ENCODE measurements around the gene BICC1.

DNA sequence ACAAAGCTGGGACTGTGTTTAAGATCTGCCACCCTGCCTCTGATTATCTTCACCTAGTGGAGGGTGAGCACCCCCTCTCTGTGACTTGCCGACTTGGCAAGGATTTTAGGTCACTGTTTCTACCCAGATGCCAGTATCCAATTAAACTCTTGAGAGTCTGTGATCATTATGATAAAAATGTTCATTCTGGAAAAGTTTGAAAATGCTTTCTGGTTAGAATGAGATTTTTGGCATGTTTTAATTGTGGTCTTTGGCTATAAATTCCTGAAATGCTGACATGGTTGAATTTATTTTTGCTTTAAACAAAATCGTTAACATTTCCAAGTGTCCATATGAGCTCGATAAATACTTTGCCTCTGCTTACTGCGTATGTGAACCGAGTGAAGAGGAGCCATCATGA is 221.4 kb downstream of the BICC1 start:
- TF ChIP-seq, protein P1, sequence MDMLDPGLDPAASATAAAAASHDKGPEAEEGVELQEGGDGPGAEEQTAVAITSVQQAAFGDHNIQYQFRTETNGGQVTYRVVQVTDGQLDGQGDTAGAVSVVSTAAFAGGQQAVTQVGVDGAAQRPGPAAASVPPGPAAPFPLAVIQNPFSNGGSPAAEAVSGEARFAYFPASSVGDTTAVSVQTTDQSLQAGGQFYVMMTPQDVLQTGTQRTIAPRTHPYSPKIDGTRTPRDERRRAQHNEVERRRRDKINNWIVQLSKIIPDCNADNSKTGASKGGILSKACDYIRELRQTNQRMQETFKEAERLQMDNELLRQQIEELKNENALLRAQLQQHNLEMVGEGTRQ (IDR thresholded peaks at IDR 0.05; ENCODE audit: low read depth, low read length) = no peak
- TF ChIP-seq, protein P2, sequence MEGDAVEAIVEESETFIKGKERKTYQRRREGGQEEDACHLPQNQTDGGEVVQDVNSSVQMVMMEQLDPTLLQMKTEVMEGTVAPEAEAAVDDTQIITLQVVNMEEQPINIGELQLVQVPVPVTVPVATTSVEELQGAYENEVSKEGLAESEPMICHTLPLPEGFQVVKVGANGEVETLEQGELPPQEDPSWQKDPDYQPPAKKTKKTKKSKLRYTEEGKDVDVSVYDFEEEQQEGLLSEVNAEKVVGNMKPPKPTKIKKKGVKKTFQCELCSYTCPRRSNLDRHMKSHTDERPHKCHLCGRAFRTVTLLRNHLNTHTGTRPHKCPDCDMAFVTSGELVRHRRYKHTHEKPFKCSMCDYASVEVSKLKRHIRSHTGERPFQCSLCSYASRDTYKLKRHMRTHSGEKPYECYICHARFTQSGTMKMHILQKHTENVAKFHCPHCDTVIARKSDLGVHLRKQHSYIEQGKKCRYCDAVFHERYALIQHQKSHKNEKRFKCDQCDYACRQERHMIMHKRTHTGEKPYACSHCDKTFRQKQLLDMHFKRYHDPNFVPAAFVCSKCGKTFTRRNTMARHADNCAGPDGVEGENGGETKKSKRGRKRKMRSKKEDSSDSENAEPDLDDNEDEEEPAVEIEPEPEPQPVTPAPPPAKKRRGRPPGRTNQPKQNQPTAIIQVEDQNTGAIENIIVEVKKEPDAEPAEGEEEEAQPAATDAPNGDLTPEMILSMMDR (conservative IDR thresholded peaks at IDR 0.05; ENCODE audit: low read depth, low read length) = no peak
- TF ChIP-seq MXI1 (IDR thresholded peaks at IDR 0.05; ENCODE audit: borderline replicate concordance, low read depth, low read length) (no peak), SMC3 (IDR thresholded peaks at IDR 0.05; ENCODE audit: low read depth, low read length) (no peak), POLR2A (IDR thresholded peaks at IDR 0.05; ENCODE audit: low read depth, low read length) (no peak), RAD21 (IDR thresholded peaks at IDR 0.05; ENCODE audit: low read length) (no peak), MAFK (IDR thresholded peaks at IDR 0.05; ENCODE audit: low read depth, low read length) (peak; percentile 86), MAZ (IDR thresholded peaks at IDR 0.05; ENCODE audit: borderline replicate concordance, low read depth, low read length) (no peak), RFX5 (IDR thresholded peaks at IDR 0.05; ENCODE audit: low read depth, low read length) (no peak), BHLHE40 (IDR thresholded peaks at IDR 0.05; ENCODE audit: low read depth, low read length) (no peak), RCOR1 (IDR thresholded peaks at IDR 0.05; ENCODE audit: insufficient replicate concordance, low read length) (no peak), NFE2L2 (IDR thresholded peaks at IDR 0.05; ENCODE audit: low read depth, low read length) (no peak), CEBPB (IDR thresholded peaks at IDR 0.05; ENCODE audit: low read depth, low read length) (no peak)
- TF ChIP-seq, protein P3, sequence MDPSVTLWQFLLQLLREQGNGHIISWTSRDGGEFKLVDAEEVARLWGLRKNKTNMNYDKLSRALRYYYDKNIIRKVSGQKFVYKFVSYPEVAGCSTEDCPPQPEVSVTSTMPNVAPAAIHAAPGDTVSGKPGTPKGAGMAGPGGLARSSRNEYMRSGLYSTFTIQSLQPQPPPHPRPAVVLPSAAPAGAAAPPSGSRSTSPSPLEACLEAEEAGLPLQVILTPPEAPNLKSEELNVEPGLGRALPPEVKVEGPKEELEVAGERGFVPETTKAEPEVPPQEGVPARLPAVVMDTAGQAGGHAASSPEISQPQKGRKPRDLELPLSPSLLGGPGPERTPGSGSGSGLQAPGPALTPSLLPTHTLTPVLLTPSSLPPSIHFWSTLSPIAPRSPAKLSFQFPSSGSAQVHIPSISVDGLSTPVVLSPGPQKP (IDR thresholded peaks at IDR 0.05; ENCODE audit: borderline replicate concordance, low read depth, low read length) = no peak

All from IMR-90 (cell line).